Measurements from ENCODE around the gene RBL2. TPM values are rescaled to one million over a fixed set of nuclear protein-coding genes. Genes with fewer than 3 reads are reported as not detected.
A peak's percentile ranks its signal among the peaks of the same experiment; 100 is the strongest.

Gene RBL2
- total RNA-seq, 1 experiment from 2014 or later = 33.4 TPM

- no peak for ATAC-seq
- Histone ChIP-seq H3K4me1 (ENCODE audit: control insufficient read depth in 1 of 2, insufficient read depth in 2 of 2, low read length in 2 of 2) (peaks cover 3 to 14% of the 10 kb centered on the region in 2 experiments), H3K9me3 (ENCODE audit: control insufficient read depth in 1 of 2, insufficient read depth in 1 of 2, low read depth in 1 of 2, low read length in 2 of 2) (no peaks in the 10 kb centered on the region), H3K27ac (ENCODE audit: low read depth, low read length) (no peak overlapping the region), H3K4me2 (ENCODE audit: low read length) (no peak overlapping the region), H3K27me3 (ENCODE audit: insufficient read depth, low read length) (no peaks in the 10 kb centered on the region), H3K36me3 (ENCODE audit: control insufficient read depth in 1 of 2, insufficient read depth in 2 of 2, low read length in 2 of 2) (no peaks in the 10 kb centered on the region), H3K9ac (ENCODE audit: low read length) (no peak overlapping the region), H4K20me1 (ENCODE audit: insufficient read depth) (no peaks in the 10 kb centered on the region), H3K79me2 (ENCODE audit: insufficient read depth, low read length) (no peaks in the 10 kb centered on the region), H2AFZ (ENCODE audit: low read depth, low read length, poor library complexity, severe bottlenecking) (no peak overlapping the region), H3K4me3 (replicated peaks in 1 of 2; ENCODE audit: low read depth in 1 of 2, low read length in 2 of 2) (no peak overlapping the region), H3K9me2 (ENCODE audit: insufficient read depth) (no peaks in the 10 kb centered on the region)
- ChIA-PET RAD21 (ENCODE audit: low non-redundant PET in 1 of 2, low total read pairs in 2 of 2, uncharacterized antibody in 2 of 2, unreplicated experiment in 2 of 2) (no interaction called here), CTCF (interaction anchor here (0.7 kb wide), 1 partner anchor 9 kb away, joined by 4 read pairs; no protein-coding TSS in a partner anchor), POLR2A (no interaction called here)
- intact Hi-C loops (cut with micrococcal nuclease) = no loop called here
- BruUV-seq (replicated peaks) = no TSS peak
- TF ChIP-seq EGR1 (IDR thresholded peaks at IDR 0.05; ENCODE audit: low read depth) = no peak
- no peak for TF ChIP-seq FOSL1 (IDR thresholded peaks at IDR 0.05; ENCODE audit: low read depth)
- TF ChIP-seq CEBPB (IDR thresholded peaks at IDR 0.05; ENCODE audit: low read depth) = no peak
- no peak for TF ChIP-seq RAD21 (IDR thresholded peaks at IDR 0.05; ENCODE audit: low read depth)
- TF ChIP-seq TCF7L2 (IDR thresholded peaks at IDR 0.05; ENCODE audit: borderline replicate concordance, extremely low read depth, insufficient read depth, insufficient read length) = no peak
- TF ChIP-seq MAX (IDR thresholded peaks at IDR 0.05) = no peak
- no peak for DNase-seq (ENCODE audit: low read depth, low spot score)
Observed at GRCh38 chr16:53414381-53414780, 19.9 kb upstream of the RBL2 start.

GRCh38 chr16:53415504-53415903 is 18.8 kb upstream of the RBL2 start:
- intact Hi-C loops (cut with micrococcal nuclease) = no loop called here
- ChIA-PET RAD21 (ENCODE audit: low non-redundant PET in 1 of 2, low total read pairs in 2 of 2, uncharacterized antibody in 2 of 2, unreplicated experiment in 2 of 2) (no interaction called here), POLR2A (no interaction called here), CTCF (interaction anchor here (1.3 kb wide), 1 partner anchor 132 kb away, joined by 5 read pairs; no protein-coding TSS in a partner anchor)
- H3K27me3 ChIP-seq (ENCODE audit: insufficient read depth, low read length) = no peaks in the 10 kb centered on the region
- peaks cover 3 to 14% of the 10 kb centered on the region in 2 experiments for H3K4me1 ChIP-seq (ENCODE audit: control insufficient read depth in 1 of 2, insufficient read depth in 2 of 2, low read length in 2 of 2)
- H3K36me3 ChIP-seq (ENCODE audit: control insufficient read depth in 1 of 2, insufficient read depth in 2 of 2, low read length in 2 of 2) = no peaks in the 10 kb centered on the region
- no peak overlapping the region for H3K9ac ChIP-seq (ENCODE audit: low read length)
- DNase-seq (ENCODE audit: low read depth, low spot score) = no peak
- H4K20me1 ChIP-seq (ENCODE audit: insufficient read depth) = no peaks in the 10 kb centered on the region
- ATAC-seq = peak; percentile 65
- H3K9me3 ChIP-seq (ENCODE audit: control insufficient read depth in 1 of 2, insufficient read depth in 1 of 2, low read depth in 1 of 2, low read length in 2 of 2) = no peaks in the 10 kb centered on the region
- no peaks in the 10 kb centered on the region for H3K9me2 ChIP-seq (ENCODE audit: insufficient read depth)
- H2AFZ ChIP-seq (ENCODE audit: low read depth, low read length, poor library complexity, severe bottlenecking) = peak overlapping the region; percentile 61
- no peak overlapping the region for H3K4me3 ChIP-seq (replicated peaks in 1 of 2; ENCODE audit: low read depth in 1 of 2, low read length in 2 of 2)
- no peak overlapping the region for H3K27ac ChIP-seq (ENCODE audit: low read depth, low read length)
- H3K4me2 ChIP-seq (ENCODE audit: low read length) = peak overlapping the region; percentile 46
- BruUV-seq (replicated peaks) = no TSS peak
- no peaks in the 10 kb centered on the region for H3K79me2 ChIP-seq (ENCODE audit: insufficient read depth, low read length)
- no peak for TF ChIP-seq SIN3A (IDR thresholded peaks at IDR 0.05; ENCODE audit: low read depth)
- peak; percentile 65 for TF ChIP-seq RAD21 (IDR thresholded peaks at IDR 0.05; ENCODE audit: low read depth)
- peak; percentile 36; the same call in 1 of the 2 replicates for TF ChIP-seq CBX3 (IDR thresholded peaks at IDR 0.05; ENCODE audit: low read depth)
- no peak for TF ChIP-seq REST (IDR thresholded peaks at IDR 0.05; ENCODE audit: low read depth)
- TF ChIP-seq YY1 (IDR thresholded peaks at IDR 0.05; ENCODE audit: extremely low read depth, insufficient replicate concordance, low read depth, low read length) = no peak
- no peak for TF ChIP-seq ZBTB33 (IDR thresholded peaks at IDR 0.05; ENCODE audit: extremely low read depth, insufficient replicate concordance, low read length)
- no peak for TF ChIP-seq SRF (IDR thresholded peaks at IDR 0.05; ENCODE audit: low read depth)
- TF ChIP-seq POLR2AphosphoS5 (IDR thresholded peaks at IDR 0.05; ENCODE audit: low read depth, low read length) = no peak
- TF ChIP-seq EZH2phosphoT487 (IDR thresholded peaks at IDR 0.05; ENCODE audit: borderline replicate concordance) = no peak
- no peak for TF ChIP-seq CEBPB (IDR thresholded peaks at IDR 0.05; ENCODE audit: low read depth)
- no peak for TF ChIP-seq TCF7L2 (IDR thresholded peaks at IDR 0.05; ENCODE audit: borderline replicate concordance, extremely low read depth, insufficient read depth, insufficient read length)
- TF ChIP-seq EGR1 (IDR thresholded peaks at IDR 0.05; ENCODE audit: low read depth) = no peak
